Right kidney (tissue), 1 donor: ENCODE measurements around the gene DENND1B.

Experiments
- DNase-seq: peaks from one replicate; pipeline ENCODE4 v3.0.0-alpha.2; 2016

Gene DENND1B

DNA sequence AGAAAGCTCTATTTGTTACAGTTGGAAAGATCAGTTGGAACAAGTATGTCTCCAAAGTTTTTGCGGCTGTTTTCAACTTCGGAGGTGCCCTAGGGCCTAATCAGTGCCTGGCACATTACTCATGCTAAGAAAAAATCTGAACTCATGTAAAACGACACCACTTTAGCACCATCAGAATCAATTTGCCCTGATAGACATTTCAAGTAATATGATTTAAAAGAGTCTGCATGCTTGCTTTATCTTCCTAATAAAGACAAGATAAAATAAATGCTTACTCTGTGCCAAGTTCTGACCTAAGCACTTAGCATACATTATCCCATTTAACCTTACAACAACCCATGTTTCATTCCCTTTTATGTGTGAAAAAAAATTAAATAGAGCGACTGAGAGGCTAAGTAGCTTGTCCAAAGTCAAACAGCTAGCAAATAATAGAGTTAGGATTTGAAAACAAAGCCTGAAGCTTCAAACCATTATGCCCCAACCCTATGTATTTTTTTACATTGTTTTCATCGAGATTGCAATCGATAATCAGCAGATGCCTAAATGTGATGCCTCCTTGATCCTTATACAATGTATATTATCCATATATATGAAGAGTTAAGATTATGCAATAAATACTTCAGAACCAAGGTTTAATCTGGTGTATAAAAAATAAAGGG lies 91.3 kb downstream of the DENND1B start:
- DNase-seq = no peak

DNA sequence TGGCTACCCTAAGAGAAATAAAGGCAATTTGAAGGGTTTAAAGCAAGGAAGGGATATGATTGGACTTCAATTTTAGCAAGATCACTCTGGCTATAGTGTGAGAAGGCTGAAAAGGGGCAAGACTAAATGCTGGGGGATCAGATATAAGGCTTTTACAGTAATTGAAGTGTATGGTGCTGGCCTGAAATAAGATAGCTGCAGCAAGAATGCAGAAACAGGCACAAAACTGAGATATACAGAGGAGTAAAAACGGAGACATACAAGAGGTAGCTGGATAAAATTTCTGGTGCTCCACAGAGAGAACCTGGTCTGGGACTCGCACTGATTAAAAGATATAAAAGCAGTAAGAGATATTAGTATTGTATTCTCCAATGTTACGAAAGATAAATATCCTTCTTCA lies 92.0 kb downstream of the DENND1B start:
- DNase-seq = no peak

DNA sequence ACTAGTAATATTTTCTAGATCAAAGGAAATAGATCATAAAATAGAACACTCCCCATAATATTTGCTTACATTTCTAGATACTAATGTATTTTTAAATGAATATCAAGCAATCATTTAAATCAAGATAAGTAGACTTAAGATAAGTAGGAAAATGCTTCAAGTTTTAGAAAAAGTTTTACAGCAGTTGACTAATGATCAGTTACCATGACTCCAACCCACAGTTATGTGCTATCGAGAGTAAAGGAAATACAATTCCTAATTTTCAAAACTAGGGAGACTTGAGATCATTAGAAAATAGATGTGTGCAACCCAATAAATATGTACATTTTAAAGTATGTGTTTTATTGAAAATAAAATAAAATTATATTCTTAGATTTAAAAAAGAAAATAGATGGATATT lies 95.0 kb downstream of the DENND1B start:
- no peak for DNase-seq

DNA sequence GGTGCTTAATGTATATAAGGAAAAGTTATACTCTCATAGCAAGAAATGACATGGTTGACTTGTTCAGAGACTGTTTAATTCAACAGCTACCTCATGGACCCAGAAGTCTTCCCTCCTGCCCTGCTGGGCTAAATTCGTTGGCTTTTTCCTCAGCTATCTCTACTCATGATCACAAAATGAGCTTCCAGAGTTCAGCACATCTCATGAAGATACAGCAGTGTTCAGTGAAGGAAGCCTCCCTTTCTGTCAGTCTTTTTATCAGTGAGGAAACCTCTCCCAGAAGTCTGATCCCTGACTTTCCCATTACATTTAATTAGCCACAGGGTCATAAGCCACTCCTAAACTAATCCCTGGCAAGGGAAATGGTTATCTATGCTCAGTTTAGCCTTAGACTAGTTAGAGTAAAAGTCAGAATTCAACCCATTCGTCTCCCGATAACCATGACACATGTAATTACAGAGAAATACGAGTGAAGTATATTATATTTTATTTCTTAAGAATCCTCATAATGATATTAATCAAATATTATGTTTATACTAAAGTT lies 97.5 kb downstream of the DENND1B start:
- no peak for DNase-seq

DNA sequence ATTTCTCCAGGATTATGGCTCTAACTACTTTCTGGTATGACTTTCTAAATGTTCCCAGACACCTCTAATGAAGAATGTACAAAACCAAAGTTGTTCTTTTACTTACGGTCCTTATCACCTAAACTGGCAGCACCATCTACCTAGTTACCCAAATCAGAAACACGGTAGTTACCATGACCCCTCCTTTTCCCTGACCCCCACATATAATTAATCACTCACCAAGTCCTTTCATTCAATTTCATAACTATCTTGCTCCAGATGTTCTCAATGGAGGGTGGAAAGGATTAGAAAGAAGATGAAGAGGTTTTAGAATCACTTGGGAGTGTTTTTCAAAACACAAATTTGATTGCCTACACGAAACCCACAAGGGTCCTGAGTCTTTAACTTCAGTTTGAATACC lies 98.0 kb downstream of the DENND1B start:
- no peak for DNase-seq

DNA sequence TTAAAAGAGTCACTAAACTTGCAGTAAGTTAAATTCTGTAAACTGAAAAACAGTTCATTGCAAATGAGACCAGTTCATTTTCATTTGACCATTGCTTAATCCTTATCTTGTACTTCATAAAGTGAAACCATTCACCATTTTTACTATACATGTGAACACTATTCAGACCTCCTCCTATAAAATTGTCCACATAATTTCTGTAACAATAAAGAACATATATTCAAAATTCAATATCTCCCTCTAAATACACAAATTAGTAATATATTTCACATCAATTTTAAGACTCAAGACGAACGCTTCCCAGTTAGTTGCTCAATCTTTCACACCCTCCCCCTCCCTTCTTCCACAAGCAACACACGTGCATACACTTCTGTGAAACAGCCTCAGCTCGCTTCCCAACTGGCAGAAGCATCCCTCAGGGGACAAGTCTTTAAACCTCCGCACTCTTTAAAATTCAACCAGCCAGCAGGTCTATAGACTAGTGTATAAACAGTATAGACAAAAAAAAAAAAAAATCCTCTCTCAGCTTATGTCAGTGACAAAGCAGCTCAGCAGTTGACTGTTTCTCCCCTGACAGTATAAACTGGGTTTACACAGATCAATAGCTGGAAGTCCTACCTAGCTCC lies 99.6 kb downstream of the DENND1B start:
- no peak for DNase-seq

DNA sequence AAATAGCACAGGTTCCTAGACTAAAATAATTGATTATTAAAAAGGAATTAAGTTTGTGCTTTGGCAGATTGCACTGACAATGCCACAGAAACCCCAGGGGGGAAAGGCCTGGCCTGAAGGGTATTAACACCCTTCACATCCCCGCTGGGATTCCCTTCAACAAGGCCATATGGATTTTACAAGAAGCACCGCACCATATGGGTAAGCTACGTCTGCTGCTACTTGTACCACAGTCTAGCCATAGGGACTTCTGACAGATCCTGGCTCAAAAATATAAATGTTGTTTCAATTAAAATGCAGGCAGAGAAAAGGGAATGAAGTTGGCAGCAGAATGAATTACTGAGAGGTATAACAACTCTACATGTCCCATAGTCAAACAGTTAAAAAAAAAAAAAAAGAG lies 101.0 kb downstream of the DENND1B start:
- no peak for DNase-seq

DNA sequence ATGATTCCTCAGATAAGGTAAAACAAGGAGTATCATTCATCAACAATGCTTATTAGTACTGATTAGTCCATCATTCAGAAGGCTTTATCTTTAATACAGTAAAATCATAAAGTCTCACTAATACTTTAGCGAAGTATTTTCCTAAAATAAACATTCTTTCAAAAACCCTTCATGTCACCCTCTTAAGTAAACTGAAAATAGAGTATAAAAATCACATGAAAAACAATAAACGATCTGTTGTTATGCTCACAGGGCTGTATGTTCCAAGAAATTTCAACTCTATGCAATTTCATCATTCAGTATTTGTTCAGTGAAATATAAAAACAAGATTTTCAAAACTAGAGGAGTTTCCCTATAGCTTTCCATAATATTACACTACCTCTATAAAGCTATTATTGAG lies 102.0 kb downstream of the DENND1B start:
- no peak for DNase-seq

DNA sequence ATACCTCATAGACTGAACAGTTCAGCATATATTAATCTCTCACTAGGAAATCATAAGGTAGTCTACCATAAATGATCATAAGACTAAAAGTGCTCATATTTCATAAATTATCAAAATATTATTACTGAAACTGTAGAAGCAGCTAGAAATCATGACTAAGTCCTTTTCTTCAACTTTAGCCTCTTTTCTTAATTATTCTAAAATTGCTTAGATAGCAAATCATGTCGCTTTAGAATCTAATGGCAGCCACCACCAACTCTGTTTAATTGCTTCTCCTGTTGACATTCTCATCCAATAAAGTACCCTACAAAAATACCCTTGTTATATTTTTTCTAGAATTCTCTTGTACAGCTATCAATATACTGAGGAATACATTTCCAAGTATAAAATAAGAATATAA lies 102.9 kb downstream of the DENND1B start:
- no peak for DNase-seq

DNA sequence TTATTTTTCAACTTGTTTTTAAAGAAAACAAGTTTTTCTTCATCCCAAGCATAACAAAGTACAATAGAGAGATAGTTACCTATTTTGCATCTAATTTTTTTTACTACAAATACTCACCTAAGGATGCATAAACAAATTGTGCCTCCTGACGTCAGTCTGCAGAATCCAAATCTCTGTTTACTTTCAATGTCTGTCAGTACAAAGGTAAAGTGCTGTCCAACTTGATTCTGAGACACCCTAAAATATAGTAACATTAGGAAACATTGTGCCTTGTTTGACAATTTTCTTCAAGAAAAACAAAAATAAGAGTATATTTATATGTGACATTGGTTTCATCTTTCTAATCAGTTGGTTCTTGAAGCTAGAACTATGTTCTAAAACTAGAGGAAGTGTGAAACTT lies 103.4 kb downstream of the DENND1B start:
- no peak for DNase-seq

DNA sequence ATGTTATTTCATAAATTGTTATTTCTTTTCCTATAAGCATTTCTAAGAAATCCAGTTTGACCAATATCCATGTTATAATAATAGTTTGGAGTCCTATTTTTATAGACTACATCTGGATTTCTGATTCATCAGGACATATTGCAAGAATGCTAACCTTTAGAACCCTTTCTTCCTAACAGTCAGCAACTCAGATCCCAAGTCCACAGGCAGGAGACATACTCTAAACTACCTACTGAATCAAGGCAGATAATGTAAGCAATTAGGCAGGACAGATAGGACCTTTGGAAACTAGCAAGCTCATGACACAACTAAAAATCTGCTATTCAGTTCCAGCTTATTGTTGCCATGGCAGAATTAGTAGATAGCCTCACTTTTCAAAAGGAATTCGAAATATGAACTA lies 104.1 kb downstream of the DENND1B start:
- no peak for DNase-seq

DNA sequence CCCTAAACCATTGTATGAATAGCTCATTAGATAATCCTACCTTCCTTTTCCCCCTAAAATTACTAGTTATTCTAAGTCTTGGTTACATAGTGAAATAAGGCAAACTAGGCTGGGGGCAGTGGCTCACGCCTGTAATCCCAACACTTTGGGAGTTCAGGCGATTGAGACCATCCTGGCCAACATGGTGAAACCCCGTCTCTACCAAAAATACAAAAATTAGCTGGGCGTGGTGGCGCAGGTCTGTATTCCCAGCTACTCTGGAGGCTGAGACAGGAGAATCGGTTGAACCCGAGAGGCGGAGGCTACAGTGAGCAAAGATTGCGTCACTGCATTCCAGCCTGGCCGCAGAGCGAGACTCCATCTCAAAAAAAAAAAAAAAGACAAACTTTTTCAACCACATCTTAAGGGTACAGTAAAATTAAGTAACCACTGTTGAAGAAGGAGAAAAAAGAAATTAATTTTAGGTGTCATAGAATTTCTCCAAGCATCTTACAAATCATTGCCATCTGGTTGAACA lies 108.5 kb downstream of the DENND1B start:
- DNase-seq = no peak

DNA sequence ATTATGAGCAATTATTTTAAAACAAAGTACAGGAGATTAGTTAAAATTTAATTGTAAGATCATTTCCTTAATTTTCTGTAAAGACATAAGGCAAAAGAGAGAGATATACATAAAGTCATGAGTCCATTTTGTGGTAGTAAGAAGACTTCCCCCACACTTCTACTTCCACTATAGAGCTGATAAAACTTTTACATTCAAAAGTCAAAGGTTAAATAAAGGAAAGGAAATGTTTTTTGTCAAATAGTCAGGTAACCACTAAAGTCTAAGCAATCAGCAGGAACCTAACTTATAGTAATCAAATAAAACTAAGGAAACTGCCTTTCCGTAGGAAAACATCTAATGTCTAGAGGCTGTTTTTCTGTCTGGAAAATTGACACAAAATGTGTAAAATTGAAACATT lies 110.9 kb downstream of the DENND1B start:
- no peak for DNase-seq

DNA sequence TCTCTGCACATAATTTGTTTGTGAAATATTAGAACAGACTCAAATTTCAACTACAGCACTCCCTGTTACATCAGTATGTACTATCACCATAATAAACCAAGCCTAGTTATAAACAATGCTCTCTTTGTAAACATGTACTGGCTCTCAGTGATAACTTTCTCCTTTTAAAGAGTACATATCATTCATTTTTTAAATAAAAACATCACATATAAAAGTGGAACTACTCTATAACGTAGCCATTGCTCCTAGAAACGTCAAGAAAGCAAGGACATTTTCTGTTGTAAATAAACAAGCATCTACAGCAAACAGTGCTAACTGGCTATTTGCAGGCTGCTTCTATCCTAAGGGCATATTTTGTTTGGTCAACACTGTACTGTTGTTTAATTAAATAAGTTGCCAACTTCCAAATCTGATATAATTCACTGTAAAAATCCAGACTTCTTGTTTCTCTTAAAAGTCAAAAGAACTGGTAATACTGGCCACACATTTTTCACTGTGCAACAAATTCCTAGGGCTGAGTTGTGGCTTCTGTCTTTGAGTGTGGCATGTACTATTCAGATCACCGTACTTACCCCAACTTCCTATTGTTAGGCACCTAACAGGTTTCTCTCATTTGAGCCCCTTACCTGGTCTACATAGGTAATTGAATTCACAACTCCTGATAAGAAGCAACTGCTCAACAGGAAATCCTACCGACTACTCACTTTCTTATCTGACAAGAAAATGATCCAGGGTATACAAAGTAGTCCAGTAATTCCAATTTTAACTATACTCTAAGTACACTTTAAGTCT lies 111.9 kb downstream of the DENND1B start:
- DNase-seq = no peak

DNA sequence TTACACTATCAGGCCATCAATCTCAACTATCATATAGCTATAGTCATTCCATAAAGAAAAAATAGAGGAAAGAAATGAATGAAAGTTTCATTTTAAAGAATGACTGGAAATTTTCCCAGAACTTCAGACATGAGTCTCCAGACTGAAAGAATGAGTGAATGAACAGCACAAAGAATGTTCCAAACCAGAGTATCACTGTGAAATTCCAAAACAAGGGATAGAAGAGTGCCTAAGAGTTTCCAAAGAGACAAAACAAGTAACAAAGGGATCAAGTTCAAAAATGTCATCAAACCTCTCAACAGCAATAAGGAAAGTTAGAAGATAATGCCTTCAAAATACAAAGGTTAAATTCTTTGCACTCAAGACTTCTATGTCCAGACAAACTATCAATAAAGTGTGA lies 114.9 kb downstream of the DENND1B start:
- no peak for DNase-seq

DNA sequence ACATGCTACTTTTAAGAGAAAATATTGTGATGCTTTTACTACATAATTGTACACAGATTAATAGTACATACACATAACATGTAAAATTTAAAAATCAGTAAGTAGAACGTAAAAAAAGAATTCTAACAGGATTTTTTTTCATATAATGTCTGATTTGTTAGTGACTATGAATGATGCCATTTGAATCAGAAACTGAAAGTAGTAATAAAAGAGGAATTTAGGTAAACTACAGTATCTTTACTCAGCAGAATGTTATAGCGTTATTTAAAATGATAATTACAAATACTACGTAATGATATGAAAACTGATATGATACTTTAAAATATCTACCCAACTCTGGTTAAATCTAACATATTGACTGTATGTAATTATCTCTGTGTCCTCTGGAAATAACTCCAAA lies 116.1 kb downstream of the DENND1B start:
- no peak for DNase-seq

DNA sequence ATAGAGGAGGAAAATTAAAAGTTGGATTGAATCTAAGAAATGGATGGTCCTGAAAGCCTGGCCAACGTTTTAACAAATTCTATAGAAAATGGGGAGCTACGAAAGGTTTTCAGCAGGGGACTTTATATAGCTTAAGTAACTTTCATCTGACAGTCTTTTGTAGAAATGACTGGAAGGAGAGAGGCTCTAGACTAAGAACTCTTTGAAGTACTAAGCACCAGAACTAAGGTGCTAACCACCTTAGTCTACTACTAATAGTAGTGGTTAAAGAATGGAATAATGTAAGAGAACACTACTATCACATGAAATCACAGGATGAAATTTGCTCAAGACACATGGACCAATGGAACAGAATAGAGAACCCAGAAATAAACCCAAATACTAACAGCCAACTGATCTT lies 126.1 kb downstream of the DENND1B start:
- DNase-seq = no peak

DNA sequence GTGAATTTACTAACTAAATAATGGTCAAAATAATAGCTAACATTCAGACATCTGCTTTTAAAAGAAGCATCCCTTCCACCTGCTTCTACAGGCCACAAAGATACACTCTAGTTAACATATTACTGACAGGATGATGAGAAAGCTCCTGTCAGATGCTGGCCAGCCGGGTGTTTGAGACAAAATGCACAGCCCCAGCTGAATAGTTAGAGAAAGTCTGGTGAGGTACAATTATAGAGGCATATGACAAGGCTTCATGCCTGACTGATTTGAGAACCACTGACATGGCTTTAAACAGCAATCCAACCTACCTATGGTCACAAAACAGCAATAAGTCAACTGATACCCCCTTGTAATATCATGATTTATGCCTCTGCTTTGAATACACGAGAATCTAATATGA lies 137.0 kb downstream of the DENND1B start:
- DNase-seq = no peak

DNA sequence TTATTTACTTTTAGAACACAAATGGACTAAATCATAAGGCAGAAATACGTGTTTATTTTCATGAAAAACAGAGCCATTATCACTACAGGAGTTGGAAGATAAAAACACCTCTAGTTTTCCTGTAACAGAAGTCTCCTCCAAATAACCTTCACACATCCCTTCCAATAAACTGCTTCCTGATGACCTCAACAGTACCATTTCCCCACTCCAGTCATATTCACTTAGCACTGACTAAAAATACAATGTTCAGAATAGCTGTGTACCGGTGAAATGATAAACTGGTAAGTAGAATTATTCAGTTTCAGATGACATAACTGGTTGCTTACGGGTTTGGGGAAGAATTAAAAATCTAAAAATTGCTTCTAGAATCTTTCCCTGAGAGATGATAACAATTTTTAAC lies 137.9 kb downstream of the DENND1B start:
- no peak for DNase-seq

DNA sequence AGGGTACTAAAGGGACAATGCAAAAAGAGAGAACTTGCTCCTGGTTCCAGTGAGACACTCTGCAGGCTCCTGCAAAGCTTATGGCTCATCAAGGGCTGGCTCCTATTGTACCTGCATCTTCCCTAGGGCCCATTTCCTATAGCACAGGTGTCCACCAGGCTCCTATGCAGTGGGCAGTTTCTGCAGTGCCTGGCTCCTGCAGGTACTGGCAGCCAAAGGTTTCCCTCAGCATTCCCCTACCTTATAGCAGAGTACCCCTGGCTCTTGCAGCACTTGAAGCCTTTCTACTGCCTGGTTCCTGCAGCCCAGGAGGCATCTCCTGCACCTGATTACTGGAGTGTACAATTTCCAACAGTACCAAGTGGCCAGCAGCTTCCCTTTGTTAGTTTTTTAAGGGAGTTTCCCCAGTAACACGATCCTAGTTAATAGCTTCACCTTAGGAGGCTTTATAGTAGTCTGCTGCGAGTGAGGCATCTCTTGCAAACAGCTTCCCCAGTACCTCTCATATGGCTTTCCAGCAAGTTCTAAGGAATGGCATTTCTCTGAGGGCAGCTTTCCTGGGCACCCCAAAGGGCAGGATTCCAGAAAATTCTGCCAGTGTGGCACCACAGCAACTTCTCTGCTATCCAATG lies 141.7 kb downstream of the DENND1B start:
- DNase-seq = no peak

DNA sequence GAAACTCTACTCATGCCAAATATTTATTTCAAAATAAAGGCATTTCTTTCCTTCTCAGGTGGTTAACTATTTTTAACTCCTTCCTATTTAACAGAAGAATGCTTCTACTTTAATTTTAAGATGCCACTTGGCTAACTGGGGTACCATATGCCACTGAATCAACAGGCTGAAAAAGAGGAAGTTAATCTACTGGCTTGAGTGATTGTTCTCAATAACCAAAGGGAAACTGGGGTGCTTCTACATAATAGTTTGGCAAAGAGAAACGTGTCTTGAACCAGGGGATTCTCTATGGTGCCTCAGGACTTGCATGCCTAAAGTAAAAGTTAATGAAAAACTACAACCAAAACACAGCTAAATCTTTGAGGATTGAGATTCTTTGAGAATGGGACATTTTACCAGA lies 142.6 kb downstream of the DENND1B start:
- DNase-seq = no peak

DNA sequence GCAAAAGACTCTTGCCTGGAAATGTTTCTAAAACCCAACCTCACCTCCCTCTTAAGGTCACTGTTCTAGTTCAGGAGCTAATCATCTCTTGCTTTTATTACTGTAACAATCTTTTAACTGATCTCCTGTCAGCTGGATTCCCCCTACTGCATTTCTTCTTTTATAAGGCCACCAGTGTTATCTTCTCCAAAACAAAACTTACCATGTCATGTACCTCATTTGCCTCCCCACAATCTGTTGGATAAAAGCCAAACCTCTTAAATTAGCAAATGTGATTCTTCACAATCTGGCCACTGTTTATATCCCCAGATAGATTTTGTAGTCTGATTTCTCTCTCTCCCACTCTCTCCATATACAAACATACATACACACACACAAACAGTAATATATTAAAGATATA lies 143.3 kb downstream of the DENND1B start:
- no peak for DNase-seq

DNA sequence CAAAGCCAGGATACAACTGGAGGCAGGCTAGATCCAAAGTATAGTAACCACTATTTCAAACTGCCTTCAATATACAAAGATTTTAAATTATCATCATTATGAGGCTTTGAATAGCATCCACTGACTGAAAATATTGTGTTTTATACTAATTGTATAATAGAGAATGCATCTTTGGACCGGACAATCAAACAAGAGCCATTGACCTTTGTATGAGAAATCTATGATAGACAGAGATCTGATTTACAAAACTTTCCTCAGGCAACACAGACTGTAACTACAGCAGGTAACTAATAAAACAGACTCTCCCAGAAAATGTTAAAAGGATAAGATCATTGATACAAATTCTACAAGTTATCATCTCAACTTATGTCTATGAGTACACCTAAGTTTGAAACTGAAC lies 152.9 kb downstream of the DENND1B start:
- no peak for DNase-seq
